K562 (cell line): Measurements from ENCODE around the gene PRR23E. TPM values are rescaled to one million over a fixed set of nuclear protein-coding genes. Genes with fewer than 3 reads are reported as not detected.

ENCODE experiments used
- ATAC-seq: fragments of 200-7000 bp; cut with Tn5 transposase; 3 replicates; pipeline ENCODE4 v1.9.1; 2020; ENCODE audit warnings: moderate library complexity
- BruUV-seq: library from RNA; stranded (reverse); fragments of 400-500 nt; replicated peaks from 2 replicates; lab custom pipeline; 2021; lab: Mats Ljungman, UMichigan
- CTCF ChIA-PET: fragments of 300-600 bp; formaldehyde crosslinking; extraction: SDS; loops from one replicate; lab custom pipeline; 2021; ENCODE audit warnings: low intra/inter-chr PET ratio; lab: Yijun Ruan, JAX
- POLR2A ChIA-PET: fragments of 300-600, 350-650 bp; sonication (Branson Sonifier 250); formaldehyde crosslinking; extraction: SDS; loops from one replicate; lab custom pipeline; 2021; ENCODE audit warnings: antibody characterized with exemption, inconsistent platforms; lab: Yijun Ruan, JAX
- DNase-seq, 4 experiments: peaks; one replicate each; pipeline versions ENCODE4 v3.0.0 to v3.0.0-alpha.2; 2011 to 2018; ENCODE audit warnings: low spot score in 3 of 4, mixed read lengths in 3 of 4; ENCODE audit errors: extremely low read depth in 1 of 4
- FAIRE-seq: peaks from 2 replicates; lab custom pipeline; 2011; peaks lifted over from hg19 to GRCh38; lab: Jason Lieb, UNC
- H2AFZ ChIP-seq: 2 replicates; pipeline ENCODE4 v1.6.0; 2011; ENCODE audit warnings: low read depth, low read length, control low read depth, inconsistent platforms
- H3K27ac ChIP-seq: fragments of 200-600 bp; 3 replicates; pipeline ENCODE4 v1.8.0; 2011; ENCODE audit warnings: low read depth, mild to moderate bottlenecking, control low read depth, inconsistent platforms, low read length, moderate library complexity, mixed read lengths; ENCODE audit errors: extremely low read depth
- H3K27me3 ChIP-seq, 2 experiments: fragments of 300-600 bp in 1 of 2; 2 replicates in 1 of 2; 3 replicates in 1 of 2; pipeline versions ENCODE4 v1.6.0 to v1.8.0; 2011; ENCODE audit warnings: inconsistent platforms in 2 of 2, low read length in 2 of 2, mild to moderate bottlenecking in 1 of 2, mixed read lengths in 1 of 2, moderate library complexity in 1 of 2; ENCODE audit not compliant: control insufficient read depth in 2 of 2, insufficient read depth in 2 of 2
- H3K36me3 ChIP-seq: fragments of 300-600 bp; 3 replicates; pipeline ENCODE4 v1.8.0; 2011; ENCODE audit warnings: mild to moderate bottlenecking, low read length, inconsistent platforms; ENCODE audit not compliant: control insufficient read depth, insufficient read depth
- H3K4me1 ChIP-seq, 2 experiments: fragments of 200-600 bp in 1 of 2; replicated peaks in 1 of 2; 2 replicates in 1 of 2; 3 replicates in 1 of 2; pipeline versions ENCODE4 v1.5.1 to v1.8.0; 2011; ENCODE audit warnings: inconsistent platforms in 2 of 2, low read length in 2 of 2, mild to moderate bottlenecking in 1 of 2, mixed read lengths in 1 of 2, moderate library complexity in 1 of 2; ENCODE audit not compliant: control insufficient read depth in 2 of 2, insufficient read depth in 2 of 2
- H3K4me2 ChIP-seq: 2 replicates; pipeline ENCODE4 v1.6.1; 2011; ENCODE audit warnings: low read length, control low read depth, inconsistent platforms, mixed read lengths; ENCODE audit not compliant: insufficient read depth
- H3K4me3 ChIP-seq: fragments of 200-600 bp; sonication (generic), shearing (Covaris generic); 2 replicates; pipeline ENCODE4 v1.5.1; 2016; ENCODE audit warnings: control low read depth, inconsistent platforms
- H3K79me2 ChIP-seq: fragments of 200-600 bp; 3 replicates; pipeline ENCODE4 v1.8.0; 2011; ENCODE audit warnings: low read length, inconsistent platforms; ENCODE audit not compliant: control insufficient read depth, insufficient read depth
- H3K9ac ChIP-seq, 2 experiments: 2 replicates each; pipeline versions ENCODE4 v1.6.0 to v1.6.1; 2011; ENCODE audit warnings: low read depth in 2 of 2, low read length in 2 of 2, control low read depth in 1 of 2, inconsistent platforms in 1 of 2, mild to moderate bottlenecking in 1 of 2, mixed read lengths in 1 of 2; ENCODE audit not compliant: insufficient read depth in 1 of 2
- H3K9me1 ChIP-seq: one replicate; pipeline ENCODE4 v1.6.0; 2011; ENCODE audit warnings: inconsistent platforms, mild to moderate bottlenecking, low read length, moderate library complexity; ENCODE audit not compliant: control insufficient read depth, insufficient read depth
- H3K9me3 ChIP-seq: replicated peaks from 2 replicates; pipeline ENCODE4 v1.5.1; 2011; ENCODE audit warnings: low read depth, low read length, inconsistent platforms; ENCODE audit not compliant: control insufficient read depth, insufficient read depth
- H4K20me1 ChIP-seq: replicated peaks from 2 replicates; pipeline ENCODE4 v1.6.1; 2011; ENCODE audit warnings: low read length, inconsistent platforms, mixed read lengths; ENCODE audit not compliant: control insufficient read depth, insufficient read depth
- ATF6 ChIP-seq: sonication (generic); formaldehyde crosslinking; IDR thresholded peaks from 2 replicates; pipeline ENCODE4 v1.4.0; 2020; ENCODE audit warnings: mild to moderate bottlenecking, missing genetic modification reagents
- CBX2 ChIP-seq: fragments of 200-600 bp; sonication (generic); IDR thresholded peaks from one replicate; pipeline ENCODE4 v1.6.1; 2012; ENCODE audit warnings: mild to moderate bottlenecking, low read length, inconsistent platforms; ENCODE audit not compliant: insufficient read depth, poor library complexity, severe bottlenecking
- KDM4B ChIP-seq, 2 experiments: fragments of 450-650 bp in 1 of 2; sonication (generic) in 1 of 2; IDR thresholded peaks; 2 replicates each; pipeline ENCODE4 v1.6.1; 2016 to 2017; ENCODE audit warnings: borderline replicate concordance in 2 of 2, antibody characterized with exemption in 1 of 2, low read depth in 1 of 2, mild to moderate bottlenecking in 1 of 2
- NR1H2 ChIP-seq: sonication (generic); formaldehyde crosslinking; IDR thresholded peaks from 2 replicates; pipeline ENCODE4 v1.4.0; 2020; ENCODE audit warnings: mild to moderate bottlenecking, missing genetic modification reagents
- RBM14 ChIP-seq: fragments of 200-400 bp; formaldehyde crosslinking; IDR thresholded peaks from 2 replicates; pipeline ENCODE4 v1.6.1; 2018; ENCODE audit warnings: low read depth, mild to moderate bottlenecking, low read length, moderate library complexity, borderline replicate concordance; ENCODE audit not compliant: insufficient read depth
- RUNX1 ChIP-seq: sonication (generic); IDR thresholded peaks from 2 replicates; pipeline ENCODE4 v1.6.1; 2016; ENCODE audit warnings: antibody characterized with exemption, low read depth
- TEAD1 ChIP-seq, 2 experiments: fragments of 450-650 bp in 1 of 2; sonication (generic) in 1 of 2; formaldehyde crosslinking; IDR thresholded peaks; 2 replicates each; pipeline versions ENCODE4 v1.4.0 to v1.8.0; 2020 to 2022; ENCODE audit warnings: mild to moderate bottlenecking in 2 of 2, missing genetic modification reagents in 1 of 2
- TSC22D4 ChIP-seq: fragments of 450-650 bp; IDR thresholded peaks from 2 replicates; pipeline ENCODE4 v1.6.1; 2016; ENCODE audit warnings: missing genetic modification characterization, missing biosample characterization, control low read depth
- ZNF232 ChIP-seq: sonication (generic); formaldehyde crosslinking; IDR thresholded peaks from 2 replicates; pipeline ENCODE4 v1.8.0; 2022; ENCODE audit warnings: mild to moderate bottlenecking, missing genetic modification reagents
- ZNF408 ChIP-seq: fragments of 250-450 bp; sonication (Bioruptor Pico); IDR thresholded peaks from 2 replicates; pipeline ENCODE4 v1.4.0; 2020; ENCODE audit warnings: low read depth, mild to moderate bottlenecking, moderate library complexity
- WGBS: fragments of 100-300 bp; shearing (Covaris generic); methylation state at CpG from one replicate; pipeline ENCODE4 v1.1.6; 2016; ENCODE audit warnings: low coverage, mixed read lengths; ENCODE audit not compliant: insufficient coverage; ENCODE audit errors: missing lambda C conversion rate; 5-methylcytosine and 5-hydroxymethylcytosine counted together
- in situ Hi-C: fragments of 300-500 bp; cut with MboI; formaldehyde crosslinking; loops from 4 replicates; pipeline ENCODE4 v1.15.0; 2018; ENCODE audit warnings: inconsistent platforms, mixed read lengths
- intact Hi-C: fragments of 100-400 bp; cut with micrococcal nuclease; formaldehyde crosslinking; loops from 2 replicates; pipeline ENCODE4 v1.14.2; 2022
- polyA plus RNA-seq, 8 experiments: library from polyadenylated mRNA; depleted of rRNA in 4 of 8; stranded (reverse) in 5 of 8; unstranded in 3 of 8; fragments of >200 nt; fragmentation: Nextera tagmentation in 2 of 8; fragmentation: Illumina TruSeq in 1 of 8; extraction: Ambion mirVana in 2 of 8; extraction: Trizol in 1 of 8; gene quantifications; 2 replicates each; pipeline versions ENCODE4 v1.2.1 to v1.2.3, GENCODE V29; 2011 to 2014; ENCODE audit warnings: inconsistent platforms in 1 of 8, missing spikeins in 1 of 8
- total RNA-seq, 7 experiments: library from RNA; depleted of rRNA in 6 of 7; stranded (reverse); fragments of >200 nt in 6 of 7; fragmentation: Illumina TruSeq in 2 of 7; extraction: Trizol in 2 of 7; gene quantifications; 2 replicates each; pipeline versions ENCODE4 v1.2.1 to v1.2.3, GENCODE V29; 2011 to 2021; ENCODE audit warnings: low replicate concordance in 1 of 7
- TF ChIP-seq, protein P1 (sequence below): sonication (generic); formaldehyde crosslinking; IDR thresholded peaks from 2 replicates; pipeline ENCODE4 v1.8.0; 2023; ENCODE audit warnings: mild to moderate bottlenecking, missing genetic modification reagents
- TF ChIP-seq, protein P2 (sequence below): fragments of 250-450 bp; sonication (Bioruptor Pico); IDR thresholded peaks from 2 replicates; pipeline ENCODE4 v1.8.0; 2022; ENCODE audit warnings: inconsistent platforms, mild to moderate bottlenecking, moderate library complexity, borderline replicate concordance
- TF ChIP-seq, protein P3 (sequence below): sonication (generic); formaldehyde crosslinking; IDR thresholded peaks from 2 replicates; pipeline ENCODE4 v1.8.0; 2022; ENCODE audit warnings: mild to moderate bottlenecking, missing genetic modification reagents, borderline replicate concordance

The PRR23E gene
- total and polyA plus RNA-seq, 9 of the 15 experiments (the other 6 are each of a cell fraction or from before 2014, with no cell fraction given) = not detected

DNA sequence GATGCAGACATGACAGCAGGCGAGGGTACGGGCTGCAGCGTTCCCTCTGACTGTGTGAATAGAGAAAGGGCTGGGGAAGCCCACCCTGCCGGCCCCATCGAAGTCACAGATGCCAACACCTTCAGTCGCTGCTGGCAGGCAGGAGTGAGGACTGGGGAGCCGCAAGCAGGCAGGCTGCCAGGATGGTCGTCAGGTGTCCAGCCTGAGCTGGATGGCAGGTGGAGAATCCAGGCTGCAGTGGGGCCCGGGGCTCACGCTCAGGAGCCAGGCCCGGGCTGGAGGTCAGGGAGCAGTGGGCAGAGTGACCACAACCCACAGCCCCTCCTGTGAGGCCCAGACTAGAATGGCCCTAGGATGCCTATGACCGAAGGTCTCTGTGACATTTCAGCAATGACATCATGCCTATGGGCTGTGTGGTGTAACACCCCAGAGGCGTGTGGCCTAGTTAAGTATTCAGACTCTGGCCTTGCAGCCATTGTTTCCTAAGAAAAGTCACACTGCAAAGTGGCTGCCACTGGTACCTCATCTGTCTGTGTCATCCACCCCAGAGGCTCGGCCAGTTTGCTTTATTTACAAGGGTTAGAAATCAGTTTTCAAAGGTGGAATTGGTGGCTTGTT, 15.7 kb downstream of the PRR23E start:
- Histone ChIP-seq H3K9me3 (no peaks in the 10 kb centered on the region), H2AFZ (no peak overlapping the region), H3K27me3 (peaks cover 0 to 44% of the 10 kb centered on the region in 2 experiments; a peak in 2 of 5 replicates), H3K4me2 (no peak overlapping the region), H3K27ac (no peak overlapping the region), H3K36me3 (no peaks in the 10 kb centered on the region), H3K4me3 (no peak overlapping the region), H4K20me1 (no peaks in the 10 kb centered on the region), H3K9me1 (no peaks in the 10 kb centered on the region), H3K79me2 (no peaks in the 10 kb centered on the region), H3K9ac (no peak overlapping the region), H3K4me1 (no peaks in the 10 kb centered on the region)
- FAIRE-seq (no peak), DNase-seq (no peak), ATAC-seq (no peak)
- BruUV-seq = no TSS peak
- in situ Hi-C loops = no loop called here
- WGBS = 0% methylated on average over 9 of the region's 14 CpGs
- ChIA-PET POLR2A (no interaction called here), CTCF (no interaction called here)
- intact Hi-C loops = no loop called here
- TF ChIP-seq TSC22D4 (tag) = no peak
- TF ChIP-seq RBM14 = no peak
- TF ChIP-seq, protein P1, sequence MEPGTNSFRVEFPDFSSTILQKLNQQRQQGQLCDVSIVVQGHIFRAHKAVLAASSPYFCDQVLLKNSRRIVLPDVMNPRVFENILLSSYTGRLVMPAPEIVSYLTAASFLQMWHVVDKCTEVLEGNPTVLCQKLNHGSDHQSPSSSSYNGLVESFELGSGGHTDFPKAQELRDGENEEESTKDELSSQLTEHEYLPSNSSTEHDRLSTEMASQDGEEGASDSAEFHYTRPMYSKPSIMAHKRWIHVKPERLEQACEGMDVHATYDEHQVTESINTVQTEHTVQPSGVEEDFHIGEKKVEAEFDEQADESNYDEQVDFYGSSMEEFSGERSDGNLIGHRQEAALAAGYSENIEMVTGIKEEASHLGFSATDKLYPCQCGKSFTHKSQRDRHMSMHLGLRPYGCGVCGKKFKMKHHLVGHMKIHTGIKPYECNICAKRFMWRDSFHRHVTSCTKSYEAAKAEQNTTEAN (CRISPR knock-in tag) = no peak
- TF ChIP-seq RUNX1 = no peak
- no peak for TF ChIP-seq ZNF232 (CRISPR knock-in tag)
- TF ChIP-seq, protein P2, sequence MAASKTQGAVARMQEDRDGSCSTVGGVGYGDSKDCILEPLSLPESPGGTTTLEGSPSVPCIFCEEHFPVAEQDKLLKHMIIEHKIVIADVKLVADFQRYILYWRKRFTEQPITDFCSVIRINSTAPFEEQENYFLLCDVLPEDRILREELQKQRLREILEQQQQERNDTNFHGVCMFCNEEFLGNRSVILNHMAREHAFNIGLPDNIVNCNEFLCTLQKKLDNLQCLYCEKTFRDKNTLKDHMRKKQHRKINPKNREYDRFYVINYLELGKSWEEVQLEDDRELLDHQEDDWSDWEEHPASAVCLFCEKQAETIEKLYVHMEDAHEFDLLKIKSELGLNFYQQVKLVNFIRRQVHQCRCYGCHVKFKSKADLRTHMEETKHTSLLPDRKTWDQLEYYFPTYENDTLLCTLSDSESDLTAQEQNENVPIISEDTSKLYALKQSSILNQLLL (CRISPR knock-in tag) = no peak
- TF ChIP-seq, protein P3, sequence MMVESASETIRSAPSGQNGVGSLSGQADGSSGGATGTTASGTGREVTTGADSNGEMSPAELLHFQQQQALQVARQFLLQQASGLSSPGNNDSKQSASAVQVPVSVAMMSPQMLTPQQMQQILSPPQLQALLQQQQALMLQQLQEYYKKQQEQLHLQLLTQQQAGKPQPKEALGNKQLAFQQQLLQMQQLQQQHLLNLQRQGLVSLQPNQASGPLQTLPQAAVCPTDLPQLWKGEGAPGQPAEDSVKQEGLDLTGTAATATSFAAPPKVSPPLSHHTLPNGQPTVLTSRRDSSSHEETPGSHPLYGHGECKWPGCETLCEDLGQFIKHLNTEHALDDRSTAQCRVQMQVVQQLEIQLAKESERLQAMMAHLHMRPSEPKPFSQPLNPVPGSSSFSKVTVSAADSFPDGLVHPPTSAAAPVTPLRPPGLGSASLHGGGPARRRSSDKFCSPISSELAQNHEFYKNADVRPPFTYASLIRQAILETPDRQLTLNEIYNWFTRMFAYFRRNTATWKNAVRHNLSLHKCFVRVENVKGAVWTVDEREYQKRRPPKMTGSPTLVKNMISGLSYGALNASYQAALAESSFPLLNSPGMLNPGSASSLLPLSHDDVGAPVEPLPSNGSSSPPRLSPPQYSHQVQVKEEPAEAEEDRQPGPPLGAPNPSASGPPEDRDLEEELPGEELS = no peak
- no peak for TF ChIP-seq CBX2
- no peak for TF ChIP-seq ATF6 (CRISPR knock-in tag)
- TF ChIP-seq ZNF408 (CRISPR knock-in tag) = no peak
- no peak for TF ChIP-seq TEAD1 (CRISPR knock-in tag; IDR thresholded peaks at IDR 0.05)
- no peak for TF ChIP-seq NR1H2 (CRISPR knock-in tag)
- no peak for TF ChIP-seq KDM4B (IDR thresholded peaks at IDR 0.05; ENCODE audit: borderline replicate concordance in 2 of 2, low read depth in 1 of 2)
